Endothelial cell of umbilical vein (primary cell): Measurements from ENCODE around the gene CCDC32. TPM values are rescaled to one million over a fixed set of nuclear protein-coding genes. Genes with fewer than 3 reads are reported as not detected.

Source experiments
- BruUV-seq: library from RNA; stranded (reverse); fragments of 400-500 nt; replicated peaks from 2 replicates; lab custom pipeline; 2021; lab: Mats Ljungman, UMichigan
- CTCF ChIA-PET: fragments of 300-600, 350-600 bp; sonication (Branson Sonifier 250); formaldehyde crosslinking; loops from one replicate; lab custom pipeline; 2021; ENCODE audit warnings: antibody characterized with exemption, inconsistent platforms; lab: Charles Lee
- POLR2A ChIA-PET: fragments of 300-600, 350-600 bp; sonication (Branson Sonifier 250); formaldehyde crosslinking; loops from one replicate; lab custom pipeline; 2021; ENCODE audit warnings: antibody characterized with exemption, inconsistent platforms; lab: Charles Lee
- DNase-seq: peaks from one replicate; pipeline ENCODE4 v3.0.0-alpha.2; 2011; ENCODE audit warnings: low read depth, low spot score
- FAIRE-seq: peaks from 2 replicates; lab custom pipeline; 2011; peaks lifted over from hg19 to GRCh38; lab: Jason Lieb, UNC
- H2AFZ ChIP-seq: 2 replicates; pipeline ENCODE4 v1.6.0; 2012; ENCODE audit warnings: low read depth, low read length, control low read depth, inconsistent platforms
- H3K27ac ChIP-seq: 2 replicates; pipeline ENCODE4 v1.5.1; 2011; ENCODE audit warnings: low read depth, mild to moderate bottlenecking, control low read depth, low read length, moderate library complexity; ENCODE audit not compliant: insufficient read depth
- H3K27me3 ChIP-seq, 2 experiments: 2 replicates each; pipeline versions ENCODE4 v1.6.0 to v1.6.1; 2011; ENCODE audit warnings: low read length in 2 of 2, mixed read lengths in 1 of 2; ENCODE audit not compliant: control insufficient read depth in 2 of 2, insufficient read depth in 2 of 2
- H3K36me3 ChIP-seq, 2 experiments: 2 replicates in 1 of 2; 3 replicates in 1 of 2; pipeline ENCODE4 v1.5.1; 2011; ENCODE audit warnings: low read length in 2 of 2, mild to moderate bottlenecking in 1 of 2, moderate library complexity in 1 of 2; ENCODE audit not compliant: control insufficient read depth in 2 of 2, insufficient read depth in 2 of 2; ENCODE audit errors: extremely low read depth in 1 of 2
- H3K4me1 ChIP-seq: 3 replicates; pipeline ENCODE4 v1.5.1; 2011; ENCODE audit warnings: mild to moderate bottlenecking, low read length; ENCODE audit not compliant: control insufficient read depth, insufficient read depth; ENCODE audit errors: extremely low read depth
- H3K4me2 ChIP-seq: 2 replicates; pipeline ENCODE4 v1.6.1; 2011; ENCODE audit warnings: low read length, control low read depth, mixed read lengths; ENCODE audit not compliant: insufficient read depth
- H3K4me3 ChIP-seq, 3 experiments: fragments of 200-600 bp in 1 of 3; sonication (generic), shearing (Covaris generic) in 1 of 3; replicated peaks in 1 of 3; 2 replicates each; pipeline ENCODE4 v1.5.1; 2011 to 2016; ENCODE audit warnings: control low read depth in 3 of 3, low read length in 3 of 3, mild to moderate bottlenecking in 2 of 3, inconsistent platforms in 1 of 3, low read depth in 1 of 3, moderate library complexity in 1 of 3; ENCODE audit not compliant: insufficient read depth in 1 of 3
- H3K79me2 ChIP-seq: 2 replicates; pipeline ENCODE4 v1.6.0; 2012; ENCODE audit warnings: low read length, inconsistent platforms; ENCODE audit not compliant: control insufficient read depth, insufficient read depth
- H3K9ac ChIP-seq: replicated peaks from 2 replicates; pipeline ENCODE3; 2011; ENCODE audit warnings: low read length, control low read depth; ENCODE audit not compliant: insufficient read depth; ENCODE audit errors: extremely low read depth
- H3K9me1 ChIP-seq: replicated peaks from 3 replicates; pipeline ENCODE4 v1.6.0; 2011; ENCODE audit warnings: mild to moderate bottlenecking, low read length; ENCODE audit not compliant: control insufficient read depth, insufficient read depth; ENCODE audit errors: extremely low read depth
- H3K9me3 ChIP-seq: replicated peaks from 2 replicates; pipeline ENCODE4 v1.5.1; 2012; ENCODE audit warnings: low read length, inconsistent platforms; ENCODE audit not compliant: control insufficient read depth, insufficient read depth
- H4K20me1 ChIP-seq: replicated peaks from 2 replicates; pipeline ENCODE3; 2011; ENCODE audit warnings: mild to moderate bottlenecking, low read length; ENCODE audit not compliant: control insufficient read depth, insufficient read depth; ENCODE audit errors: extremely low read depth
- EZH2 ChIP-seq: IDR thresholded peaks from 2 replicates; pipeline ENCODE4 v1.6.1; 2012; ENCODE audit warnings: borderline replicate concordance, low read depth, mild to moderate bottlenecking, moderate library complexity, low read length, inconsistent platforms; ENCODE audit not compliant: severe bottlenecking
- FOS ChIP-seq: IDR thresholded peaks from 2 replicates; pipeline ENCODE4 v1.6.1; 2011; ENCODE audit warnings: mild to moderate bottlenecking, low read length, moderate library complexity, borderline replicate concordance; ENCODE audit not compliant: insufficient read depth
- GATA2 ChIP-seq: IDR thresholded peaks from 2 replicates; pipeline ENCODE4 v1.7.0; 2011; ENCODE audit warnings: low read depth, mild to moderate bottlenecking, moderate library complexity, mixed read lengths, low read length; ENCODE audit not compliant: insufficient read length, insufficient read depth
- JUN ChIP-seq: IDR thresholded peaks from 2 replicates; pipeline ENCODE4 v1.6.1; 2011; ENCODE audit warnings: borderline replicate concordance, low read depth; ENCODE audit not compliant: insufficient read length, insufficient read depth
- MYC ChIP-seq: IDR thresholded peaks from one replicate; pipeline ENCODE4 v1.6.1; 2011; ENCODE audit warnings: mild to moderate bottlenecking, low read depth, low read length
- POLR2A ChIP-seq: IDR thresholded peaks from 2 replicates; pipeline ENCODE4 v1.6.1; 2012; ENCODE audit warnings: low read depth, mild to moderate bottlenecking, control low read depth, low read length
- POLR2AphosphoS5 ChIP-seq: IDR thresholded peaks from 2 replicates; pipeline ENCODE4 v1.6.1; 2012; ENCODE audit warnings: low read depth, mild to moderate bottlenecking, control low read depth, low read length, moderate library complexity; ENCODE audit not compliant: insufficient read depth
- dilution Hi-C: fragments of 300-500 bp; cut with MboI; formaldehyde crosslinking; loops from one replicate; pipeline ENCODE4 v1.15.0; 2019; ENCODE audit warnings: low sequenced_read_pairs; ENCODE audit not compliant: extremely low pct_ligation_motif_present
- intact Hi-C: fragments of 100-400 bp; cut with micrococcal nuclease; formaldehyde crosslinking; loops from one replicate; pipeline ENCODE4 v1.10.0; 2022
- polyA plus RNA-seq, 4 experiments: library from polyadenylated mRNA; depleted of rRNA in 3 of 4; stranded (reverse) in 3 of 4; unstranded in 1 of 4; fragments of >200 nt; gene quantifications; 2 replicates each; pipeline versions ENCODE4 v1.2.1 to v1.2.3, GENCODE V29; 2011 to 2012; ENCODE audit warnings: missing spikeins in 1 of 4
- total RNA-seq: library from RNA; stranded (reverse); gene quantifications from 2 replicates; pipeline ENCODE4 v1.2.3, GENCODE V29; 2021
- TF ChIP-seq, protein P1 (sequence below): IDR thresholded peaks from 2 replicates; pipeline ENCODE4 v1.6.1; 2011; ENCODE audit not compliant: insufficient read depth, insufficient read length
- TF ChIP-seq, protein P2 (sequence below), 2 donors: IDR thresholded peaks; 1 replicate in 1 of 2; 2 replicates in 1 of 2; pipeline ENCODE4 v1.5.1; 2011; ENCODE audit warnings: low read length in 2 of 2, mild to moderate bottlenecking in 2 of 2, moderate library complexity in 2 of 2, control low read depth in 1 of 2, inconsistent platforms in 1 of 2, low read depth in 1 of 2; ENCODE audit not compliant: insufficient read depth in 1 of 2; ENCODE audit errors: extremely low read depth in 1 of 2

Gene CCDC32
- total and polyA plus RNA-seq, 2 donors (not counting 3 experiments of a cell fraction or from before 2014, with no cell fraction given): 22.9 to 24.0 TPM

DNA sequence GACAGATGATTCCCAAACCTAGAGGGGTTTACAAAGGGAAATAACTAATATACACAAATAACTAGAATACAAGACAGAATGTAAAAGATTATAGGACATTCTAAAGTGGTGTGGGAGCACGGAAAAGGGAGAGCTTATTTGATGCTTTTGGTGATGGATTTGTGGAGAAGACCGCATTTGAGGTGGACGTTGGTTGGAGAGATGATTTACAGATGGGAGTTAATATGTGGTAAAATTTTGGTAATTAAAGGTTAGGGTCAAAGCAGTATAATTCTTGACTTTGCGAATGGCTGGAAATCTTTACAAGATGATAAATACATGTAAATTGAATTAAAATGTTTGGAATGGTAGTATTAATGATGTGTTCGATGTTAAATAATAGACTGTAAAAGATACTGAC is 30.4 kb upstream of the CCDC32 start:
- Histone ChIP-seq H2AFZ (peak overlapping the region; percentile 96), H3K9me1 (no peaks in the 10 kb centered on the region), H3K27me3 (no peaks in the 10 kb centered on the region), H3K4me1 (peaks cover 8% of the 10 kb centered on the region), H4K20me1 (no peaks in the 10 kb centered on the region), H3K9ac (peak overlapping the region; percentile 99), H3K4me3 (peak overlapping the region; percentile 52 to 99 (median 99)), H3K4me2 (peak overlapping the region; percentile 98), H3K27ac (no peak overlapping the region), H3K9me3 (no peaks in the 10 kb centered on the region), H3K36me3 (no peaks in the 10 kb centered on the region), H3K79me2 (peaks cover 57% of the 10 kb centered on the region)
- DNase-seq: peak; percentile 23
- no TSS peak for BruUV-seq
- no peak for FAIRE-seq
- TF ChIP-seq EZH2: no peak
- TF ChIP-seq POLR2A: no peak
- no peak for TF ChIP-seq POLR2AphosphoS5
- no peak for TF ChIP-seq FOS
- no peak for TF ChIP-seq GATA2
- TF ChIP-seq, protein P1, sequence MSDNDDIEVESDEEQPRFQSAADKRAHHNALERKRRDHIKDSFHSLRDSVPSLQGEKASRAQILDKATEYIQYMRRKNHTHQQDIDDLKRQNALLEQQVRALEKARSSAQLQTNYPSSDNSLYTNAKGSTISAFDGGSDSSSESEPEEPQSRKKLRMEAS: no peak
- no peak for TF ChIP-seq JUN
- TF ChIP-seq, protein P2, sequence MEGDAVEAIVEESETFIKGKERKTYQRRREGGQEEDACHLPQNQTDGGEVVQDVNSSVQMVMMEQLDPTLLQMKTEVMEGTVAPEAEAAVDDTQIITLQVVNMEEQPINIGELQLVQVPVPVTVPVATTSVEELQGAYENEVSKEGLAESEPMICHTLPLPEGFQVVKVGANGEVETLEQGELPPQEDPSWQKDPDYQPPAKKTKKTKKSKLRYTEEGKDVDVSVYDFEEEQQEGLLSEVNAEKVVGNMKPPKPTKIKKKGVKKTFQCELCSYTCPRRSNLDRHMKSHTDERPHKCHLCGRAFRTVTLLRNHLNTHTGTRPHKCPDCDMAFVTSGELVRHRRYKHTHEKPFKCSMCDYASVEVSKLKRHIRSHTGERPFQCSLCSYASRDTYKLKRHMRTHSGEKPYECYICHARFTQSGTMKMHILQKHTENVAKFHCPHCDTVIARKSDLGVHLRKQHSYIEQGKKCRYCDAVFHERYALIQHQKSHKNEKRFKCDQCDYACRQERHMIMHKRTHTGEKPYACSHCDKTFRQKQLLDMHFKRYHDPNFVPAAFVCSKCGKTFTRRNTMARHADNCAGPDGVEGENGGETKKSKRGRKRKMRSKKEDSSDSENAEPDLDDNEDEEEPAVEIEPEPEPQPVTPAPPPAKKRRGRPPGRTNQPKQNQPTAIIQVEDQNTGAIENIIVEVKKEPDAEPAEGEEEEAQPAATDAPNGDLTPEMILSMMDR (IDR thresholded peaks at IDR 0.05; ENCODE audit: extremely low read depth in 1 of 2, insufficient read depth in 1 of 2, low read depth in 1 of 2, low read length in 2 of 2): no peak
- no peak for TF ChIP-seq MYC
- dilution Hi-C loops (no loop called here), intact Hi-C loops (loop anchor here (2.0 to 10.0 kb wide), 2 partner anchors 26 to 210 kb away; partner anchors contain the start of genes DNAJC17, RPUSD2 and ZFYVE19)
- ChIA-PET CTCF (interaction anchor here (1.3 kb wide), 1 partner anchor 10 kb away, joined by 4 read pairs; no protein-coding TSS in a partner anchor), POLR2A (no interaction called here)
